Stimulated activated CD8-positive, alpha-beta memory T cell treated with anti-CD3 and anti-CD28 coated beads, Interleukin-15, amount 100 ng/mL, for 1 hour (primary cell): Measurements from ENCODE around the gene CD244.
"Not testable (repeated sequence)": the region's sequence is repeated elsewhere in the genome, so short reads cannot be mapped to it uniquely, and the experiment has no call there.

Experiments
- DNase-seq: peaks from one replicate; pipeline ENCODE4 v3.0.0-alpha.2; 2020; ENCODE audit warnings: low read depth

Gene CD244, protein sequence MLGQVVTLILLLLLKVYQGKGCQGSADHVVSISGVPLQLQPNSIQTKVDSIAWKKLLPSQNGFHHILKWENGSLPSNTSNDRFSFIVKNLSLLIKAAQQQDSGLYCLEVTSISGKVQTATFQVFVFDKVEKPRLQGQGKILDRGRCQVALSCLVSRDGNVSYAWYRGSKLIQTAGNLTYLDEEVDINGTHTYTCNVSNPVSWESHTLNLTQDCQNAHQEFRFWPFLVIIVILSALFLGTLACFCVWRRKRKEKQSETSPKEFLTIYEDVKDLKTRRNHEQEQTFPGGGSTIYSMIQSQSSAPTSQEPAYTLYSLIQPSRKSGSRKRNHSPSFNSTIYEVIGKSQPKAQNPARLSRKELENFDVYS

GRCh38 chr1:160862203-160863060 lies at the start of gene CD244:
CD244 (minus strand) TSS chr1:160862887; CDS start chr1:160862677, 210 bp downstream.
- DNase-seq, result no peak

DNA sequence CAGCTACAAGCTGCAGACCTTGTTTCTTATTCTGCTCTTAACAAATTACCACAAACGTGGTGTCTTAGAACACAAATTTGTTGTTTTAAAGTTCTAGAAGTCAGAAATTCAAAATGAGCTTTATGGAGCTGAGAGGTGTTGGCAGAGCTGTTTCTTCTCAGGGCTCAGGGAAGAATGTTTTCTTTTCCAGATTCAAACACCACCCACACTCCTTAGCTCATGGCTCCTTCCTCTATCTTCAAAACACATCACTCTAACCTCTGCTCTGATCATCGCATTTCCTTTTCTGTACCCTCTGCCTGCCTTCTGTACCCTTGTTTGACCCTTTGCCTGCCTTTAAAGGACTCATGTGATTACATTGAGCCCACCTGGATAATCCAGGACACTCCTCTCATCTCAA lies 49.2 kb upstream of the CD244 start:
- no peak for DNase-seq

- no peak for DNase-seq
Observed at GRCh38 chr1:160911441-160911840, 48.8 kb upstream of the CD244 start.

DNA sequence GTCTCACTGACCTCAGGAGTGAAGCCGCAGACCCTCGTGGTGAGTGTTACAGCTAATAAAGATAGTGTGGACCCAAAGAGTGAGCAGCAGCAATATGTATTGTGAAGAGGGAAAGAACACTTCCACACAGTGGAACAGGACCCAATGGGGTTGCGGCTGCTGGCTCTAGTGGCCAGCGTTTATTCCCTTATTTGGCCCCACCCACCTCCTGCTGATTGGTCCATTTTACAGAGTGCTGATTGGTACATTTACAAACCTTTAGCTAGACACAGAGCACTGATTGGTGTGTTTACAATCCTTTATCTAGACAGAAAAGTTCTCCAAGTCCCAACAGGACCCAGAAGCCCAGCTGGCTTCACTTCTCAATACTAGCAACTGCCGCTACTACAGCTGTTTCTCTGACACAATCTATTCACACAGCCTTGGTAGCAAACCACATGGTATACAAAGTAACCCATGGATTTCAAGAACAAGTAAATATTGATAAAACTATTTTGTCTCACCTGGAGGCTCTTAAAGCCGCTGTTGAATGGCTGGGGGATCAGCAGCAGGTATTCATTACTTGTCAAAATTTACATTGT lies 47.6 kb upstream of the CD244 start:
- DNase-seq, result no peak

- DNase-seq, result no peak
Observed at GRCh38 chr1:160907976-160908375, 45.3 kb upstream of the CD244 start.

DNA sequence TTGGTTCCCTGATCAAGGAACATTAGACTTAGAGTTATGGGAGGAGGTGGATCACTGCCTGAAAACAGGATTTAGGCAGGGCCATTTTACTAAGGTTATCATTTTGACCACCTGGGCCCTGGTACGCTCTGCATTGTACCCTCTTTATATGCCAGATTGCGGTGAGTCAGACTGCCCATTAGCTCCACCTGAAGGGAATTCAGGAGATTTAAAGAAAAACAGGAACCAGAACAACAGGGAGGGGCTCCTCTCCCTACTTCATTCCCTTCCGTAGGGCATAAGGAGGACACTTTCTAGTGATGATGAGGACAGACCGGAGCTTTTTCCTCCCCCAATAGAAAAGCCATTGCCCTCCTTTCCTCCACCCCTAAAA lies 42.9 kb upstream of the CD244 start:
- no peak for DNase-seq

- no peak for DNase-seq
Observed at GRCh38 chr1:160904783-160905616, 42.3 kb upstream of the CD244 start.

DNA sequence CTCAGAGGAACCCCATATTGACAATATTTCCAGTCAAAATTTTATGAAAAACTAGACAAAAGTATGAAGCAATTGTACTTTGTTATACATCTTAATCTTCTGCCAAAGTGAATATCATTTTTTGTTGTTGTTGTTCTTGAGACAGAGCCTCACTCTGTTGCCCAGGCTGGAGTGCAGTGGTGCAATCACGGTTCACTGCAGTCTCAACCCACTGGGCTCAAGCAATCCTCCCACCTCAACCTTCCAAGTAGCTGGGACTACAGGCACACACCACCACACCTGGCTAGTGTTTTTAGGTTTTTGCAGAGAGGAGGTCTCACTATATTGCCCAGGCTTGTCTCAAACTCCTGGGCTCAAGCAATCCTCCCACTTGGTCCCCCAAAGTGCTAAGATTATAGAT lies 39.6 kb upstream of the CD244 start:
- DNase-seq, result not testable (repeated sequence)

DNA sequence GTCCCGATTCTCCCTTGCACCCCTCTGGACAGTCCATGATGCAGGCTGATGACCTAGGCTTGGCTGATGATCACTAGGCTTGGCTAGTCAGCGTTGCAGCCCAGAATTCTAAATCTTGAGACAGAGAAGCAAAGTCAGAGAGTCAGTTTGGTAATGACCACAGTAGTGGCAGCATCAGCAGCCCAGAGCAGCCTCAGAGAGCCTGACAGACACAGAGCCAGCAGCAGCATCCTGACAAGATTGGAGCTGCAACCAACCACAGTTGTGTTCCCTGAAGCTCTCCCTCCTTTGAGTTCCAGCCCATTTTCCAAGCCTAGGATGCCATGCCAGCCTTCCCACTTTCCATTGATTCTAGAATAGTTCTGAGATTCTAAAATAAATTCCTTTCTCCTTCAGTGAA lies 39.1 kb upstream of the CD244 start:
- DNase-seq, result no peak

- not testable (repeated sequence) for DNase-seq
Observed at GRCh38 chr1:160900683-160901082, 38.0 kb upstream of the CD244 start.

DNA sequence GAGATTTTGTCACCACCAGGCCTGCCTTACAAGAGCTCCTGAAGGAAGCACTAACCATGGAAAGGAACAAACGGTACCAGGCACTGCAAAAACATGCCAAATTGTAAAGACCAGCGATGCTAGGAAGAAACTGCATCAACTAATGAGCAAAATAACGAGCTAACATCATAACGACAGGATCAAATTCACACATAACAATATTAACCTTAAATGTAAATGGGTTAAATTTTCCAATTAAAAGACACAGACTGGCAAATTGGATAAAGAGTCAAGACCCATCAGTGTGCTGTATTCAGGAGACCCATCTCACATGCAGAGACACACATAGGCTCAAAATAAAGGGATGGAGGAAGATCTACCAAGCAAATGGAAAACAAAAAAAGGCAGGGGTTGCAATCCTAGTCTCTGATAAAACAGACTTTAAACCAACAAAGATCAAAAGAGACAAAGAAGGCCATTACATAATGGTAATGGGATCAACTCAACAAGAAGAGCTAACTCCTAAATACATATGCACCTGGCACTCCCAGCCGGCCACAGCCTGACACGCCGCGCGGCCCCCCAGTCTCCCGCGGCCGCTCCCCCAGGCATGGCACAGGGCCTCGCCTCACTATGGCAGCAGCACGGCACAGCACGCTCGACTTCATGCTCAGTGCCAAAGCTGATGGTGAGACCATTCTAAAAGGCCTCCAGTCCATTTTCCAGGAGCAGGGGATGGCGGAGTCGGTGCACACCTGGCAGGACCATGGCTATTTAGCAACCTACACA lies 31.9 kb upstream of the CD244 start:
- not testable (repeated sequence) for DNase-seq

DNA sequence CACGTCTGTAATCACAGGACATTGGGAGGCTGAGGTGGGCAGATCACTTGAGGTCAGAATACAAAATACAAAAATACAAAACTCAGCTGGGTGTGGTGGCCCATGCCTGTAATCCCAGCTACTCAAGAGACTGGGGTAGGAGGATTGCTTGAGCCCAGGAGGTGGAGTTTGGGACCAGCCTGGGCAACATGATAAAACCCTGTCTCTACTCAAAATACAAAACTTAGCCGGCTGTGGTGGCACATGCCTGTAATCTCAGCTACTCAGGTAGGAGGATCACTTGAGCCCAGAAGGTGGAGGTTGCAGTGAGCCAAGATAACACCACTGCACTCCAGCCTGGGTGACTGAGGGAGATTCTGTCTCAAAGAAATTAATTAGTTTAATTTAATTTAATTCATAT lies 28.8 kb upstream of the CD244 start:
- no peak for DNase-seq

DNA sequence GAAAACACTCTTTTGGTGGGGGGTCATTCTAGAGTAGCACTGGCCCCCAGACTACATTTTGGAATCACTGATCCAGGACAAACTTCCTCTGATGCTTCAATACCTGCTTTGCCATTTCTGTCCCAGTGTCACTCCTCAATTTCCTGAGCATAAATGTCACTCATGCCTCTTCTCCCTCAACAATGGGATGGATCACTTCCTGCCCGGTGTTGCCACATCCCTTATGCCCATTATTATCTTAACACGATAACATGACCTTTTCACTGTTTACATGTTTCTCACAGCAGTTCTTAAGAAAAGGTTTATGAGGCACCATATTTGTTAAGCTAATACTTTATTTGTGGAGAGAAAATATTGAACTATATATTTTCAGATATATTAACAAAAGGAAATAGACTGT lies 26.2 kb upstream of the CD244 start:
- no peak for DNase-seq

DNA sequence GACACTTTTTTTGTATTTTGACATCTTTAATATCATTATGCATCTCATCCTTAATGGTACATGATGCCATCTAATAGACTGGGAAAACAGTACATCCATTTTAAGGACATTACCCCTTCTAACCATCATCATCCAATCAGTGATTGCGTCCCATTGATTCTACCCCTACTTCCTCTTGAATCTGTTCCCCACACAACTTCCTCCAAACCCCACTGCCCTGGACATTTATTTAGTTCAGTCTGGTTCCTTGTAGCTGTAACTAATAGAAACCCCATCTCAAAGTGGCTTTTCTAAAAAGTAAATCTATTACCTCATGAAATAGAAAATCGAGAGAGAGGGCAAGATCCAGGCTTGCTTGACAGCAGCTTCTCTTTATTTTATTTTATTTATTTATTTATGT lies 24.4 kb upstream of the CD244 start:
- DNase-seq, result no peak

- no peak for DNase-seq
Observed at GRCh38 chr1:160885042-160885441, 22.4 kb upstream of the CD244 start, which contains the start of gene ITLN1. ITLN1 (minus strand) TSS chr1:160885180; CDS start chr1:160884877, 303 bp downstream.

DNA sequence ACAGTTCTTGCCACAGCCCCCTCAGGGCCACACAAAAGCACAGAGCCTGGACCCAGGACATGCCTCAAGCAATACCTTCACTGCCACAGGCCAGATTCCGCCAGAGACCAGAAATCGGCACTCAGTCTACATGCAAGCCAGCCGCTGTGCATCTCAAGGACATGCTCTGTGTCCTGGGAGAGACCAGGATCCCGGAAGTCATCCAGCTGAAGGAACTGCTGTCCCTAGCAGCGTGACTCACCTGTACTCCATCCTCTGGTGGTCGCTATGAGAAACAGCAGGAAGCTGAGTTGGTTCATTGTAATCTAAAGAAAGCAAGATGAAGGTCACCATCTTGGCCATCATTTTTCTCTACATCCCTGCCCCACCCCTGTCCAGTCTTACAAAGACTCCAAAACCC lies 21.9 kb upstream of the CD244 start:
- DNase-seq, result no peak

DNA sequence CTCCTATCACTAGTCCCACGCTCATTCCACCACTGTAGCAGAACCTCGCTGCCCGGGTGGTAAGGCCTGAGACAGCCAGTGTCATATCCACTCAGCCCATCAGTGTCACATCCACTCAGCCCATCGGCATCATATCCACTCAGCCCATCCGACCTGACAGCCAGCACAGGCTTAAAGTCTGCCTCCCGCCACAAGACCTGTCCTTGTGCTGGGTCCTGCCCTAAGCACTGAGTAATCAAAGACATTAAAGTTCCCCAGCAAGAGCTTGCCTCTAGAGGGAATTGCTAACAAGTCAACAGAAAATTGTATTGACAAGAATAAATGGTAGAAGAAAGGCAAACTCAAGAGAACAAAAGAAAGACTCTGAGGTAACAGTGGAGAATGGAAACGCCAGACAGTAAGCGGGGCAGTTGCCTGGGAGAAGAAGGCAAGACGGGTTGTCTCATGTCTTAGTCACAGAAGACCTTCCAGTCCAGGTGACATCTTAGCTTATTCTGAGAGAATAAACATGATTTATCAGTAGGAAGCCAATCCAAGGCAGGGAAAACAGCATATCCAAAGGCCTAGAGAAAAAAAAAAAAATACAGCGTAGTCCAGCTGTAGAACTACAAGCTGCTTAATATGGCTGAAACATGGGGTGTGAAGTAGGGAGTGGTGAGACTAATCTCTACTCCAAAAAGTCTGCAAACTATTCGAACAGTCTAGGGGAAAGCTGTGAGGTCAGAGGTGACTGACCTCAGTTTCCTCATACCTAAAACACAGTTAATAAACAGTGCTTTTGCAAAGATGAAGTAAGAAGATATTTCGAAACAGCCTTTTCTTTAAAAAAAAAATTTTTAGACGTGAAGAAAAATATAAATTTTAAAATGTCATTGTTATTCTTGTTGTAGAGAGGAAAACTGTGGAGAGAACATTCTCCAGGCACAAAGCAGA lies 21.2 kb upstream of the CD244 start:
- DNase-seq, result no peak

DNA sequence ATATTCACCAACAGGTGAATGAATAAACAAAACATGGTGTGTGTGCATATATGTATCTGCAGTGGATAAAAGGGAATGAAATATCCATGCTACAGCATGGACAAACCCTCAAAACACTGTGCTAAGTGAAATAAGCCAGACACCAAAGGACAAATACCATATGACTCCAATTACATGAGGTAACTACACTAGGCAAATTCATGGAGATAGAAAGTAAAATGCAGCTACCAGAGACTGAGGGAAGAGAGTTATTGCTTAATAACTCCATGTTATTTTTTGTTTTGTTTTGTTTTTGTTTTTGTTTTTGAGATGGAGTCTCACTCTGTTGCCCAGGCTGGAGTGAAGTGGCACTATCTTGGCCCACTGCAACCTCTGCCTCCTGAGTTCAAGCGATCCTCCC lies 19.9 kb upstream of the CD244 start:
- DNase-seq, result no peak

GRCh38 chr1:160881264-160881663 lies 18.6 kb upstream of the CD244 start:
- DNase-seq, result not testable (repeated sequence)

DNA sequence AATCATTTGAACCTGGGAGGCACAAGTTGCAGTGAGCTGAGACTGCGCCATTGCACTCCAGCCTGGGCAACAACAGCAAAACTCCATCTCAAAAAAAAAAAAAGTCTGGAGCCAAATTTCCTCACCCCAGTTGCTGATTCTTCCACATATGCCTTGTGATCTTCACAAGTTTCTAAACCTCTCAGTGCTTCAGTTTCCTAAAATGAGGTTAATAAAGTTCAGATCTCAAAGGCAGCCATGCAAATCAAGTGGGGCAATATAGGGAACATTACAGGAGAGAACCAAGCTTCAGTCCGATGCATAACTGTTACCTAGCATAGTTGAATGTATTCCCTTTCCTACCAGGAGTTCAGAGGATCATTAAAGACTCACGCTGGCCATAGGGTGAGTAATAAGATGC lies 17.5 kb upstream of the CD244 start:
- DNase-seq, result no peak
